Measurements from ENCODE around the gene GINS1. TPM values are rescaled to one million over a fixed set of nuclear protein-coding genes. Genes with fewer than 3 reads are reported as not detected.

Gene GINS1
- total and polyA plus RNA-seq, 2 of the 13 experiments (the other 11 are each of a cell fraction or from before 2014, with no cell fraction given), result 14.6 to 59.9 TPM

DNA sequence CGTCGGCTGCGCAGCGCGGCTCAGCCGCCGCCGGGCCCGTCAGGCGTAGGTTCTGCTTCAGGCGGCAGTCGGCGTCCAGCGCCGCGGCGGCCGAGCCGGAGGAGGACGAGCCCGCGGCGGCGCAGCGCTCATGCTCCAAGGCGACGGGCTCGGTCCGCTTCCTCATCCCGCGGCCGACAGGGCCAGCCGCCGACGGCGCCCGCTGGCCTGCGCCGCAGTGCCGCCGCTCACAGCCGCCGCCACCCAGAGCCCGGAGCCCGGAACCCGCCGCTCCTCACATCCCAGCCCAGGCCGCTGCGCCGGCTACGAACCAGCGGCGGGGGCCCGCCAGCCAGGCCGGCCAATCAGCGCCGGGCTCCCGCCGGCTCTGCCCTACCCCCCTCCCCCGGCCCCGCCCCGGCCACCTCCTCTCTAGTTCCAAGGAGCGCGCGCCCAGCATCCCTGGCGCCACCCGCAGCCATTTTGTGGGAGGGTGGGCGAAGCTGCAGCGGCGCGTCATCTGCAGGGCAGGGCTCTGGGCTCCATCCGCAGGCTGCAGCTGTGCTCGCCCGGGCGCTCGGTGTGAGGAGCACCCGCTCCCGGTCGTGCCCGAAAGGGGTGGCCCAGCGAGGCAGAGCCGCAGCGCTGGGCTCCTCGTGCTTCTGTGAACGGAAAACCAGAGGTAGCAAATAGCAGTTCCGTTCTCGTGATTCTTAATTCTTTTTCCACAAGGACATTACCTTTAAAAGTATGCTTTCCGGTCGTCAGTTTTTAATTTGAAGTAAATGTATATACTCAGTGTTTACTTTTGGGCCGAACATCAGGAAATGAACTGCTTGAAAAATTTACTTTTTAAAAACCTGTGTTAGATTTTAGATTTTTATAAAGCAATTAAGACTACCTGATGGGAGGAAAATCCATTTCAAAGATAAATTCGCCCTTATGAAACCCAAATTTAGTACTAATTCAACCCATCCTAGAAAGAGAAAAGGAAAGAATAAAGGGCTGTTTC lies 16.6 kb upstream of the GINS1 start, which contains the start of gene ABHD12 (continued):
- TF ChIP-seq, protein P1, sequence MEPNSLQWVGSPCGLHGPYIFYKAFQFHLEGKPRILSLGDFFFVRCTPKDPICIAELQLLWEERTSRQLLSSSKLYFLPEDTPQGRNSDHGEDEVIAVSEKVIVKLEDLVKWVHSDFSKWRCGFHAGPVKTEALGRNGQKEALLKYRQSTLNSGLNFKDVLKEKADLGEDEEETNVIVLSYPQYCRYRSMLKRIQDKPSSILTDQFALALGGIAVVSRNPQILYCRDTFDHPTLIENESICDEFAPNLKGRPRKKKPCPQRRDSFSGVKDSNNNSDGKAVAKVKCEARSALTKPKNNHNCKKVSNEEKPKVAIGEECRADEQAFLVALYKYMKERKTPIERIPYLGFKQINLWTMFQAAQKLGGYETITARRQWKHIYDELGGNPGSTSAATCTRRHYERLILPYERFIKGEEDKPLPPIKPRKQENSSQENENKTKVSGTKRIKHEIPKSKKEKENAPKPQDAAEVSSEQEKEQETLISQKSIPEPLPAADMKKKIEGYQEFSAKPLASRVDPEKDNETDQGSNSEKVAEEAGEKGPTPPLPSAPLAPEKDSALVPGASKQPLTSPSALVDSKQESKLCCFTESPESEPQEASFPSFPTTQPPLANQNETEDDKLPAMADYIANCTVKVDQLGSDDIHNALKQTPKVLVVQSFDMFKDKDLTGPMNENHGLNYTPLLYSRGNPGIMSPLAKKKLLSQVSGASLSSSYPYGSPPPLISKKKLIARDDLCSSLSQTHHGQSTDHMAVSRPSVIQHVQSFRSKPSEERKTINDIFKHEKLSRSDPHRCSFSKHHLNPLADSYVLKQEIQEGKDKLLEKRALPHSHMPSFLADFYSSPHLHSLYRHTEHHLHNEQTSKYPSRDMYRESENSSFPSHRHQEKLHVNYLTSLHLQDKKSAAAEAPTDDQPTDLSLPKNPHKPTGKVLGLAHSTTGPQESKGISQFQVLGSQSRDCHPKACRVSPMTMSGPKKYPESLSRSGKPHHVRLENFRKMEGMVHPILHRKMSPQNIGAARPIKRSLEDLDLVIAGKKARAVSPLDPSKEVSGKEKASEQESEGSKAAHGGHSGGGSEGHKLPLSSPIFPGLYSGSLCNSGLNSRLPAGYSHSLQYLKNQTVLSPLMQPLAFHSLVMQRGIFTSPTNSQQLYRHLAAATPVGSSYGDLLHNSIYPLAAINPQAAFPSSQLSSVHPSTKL (CRISPR knock-in tag; IDR thresholded peaks at IDR 0.05), result peak; percentile 81
- TF ChIP-seq ZNF660 (CRISPR knock-in tag; IDR thresholded peaks at IDR 0.05; ENCODE audit: borderline replicate concordance, low read depth), result no peak
- TF ChIP-seq SP2 (CRISPR knock-in tag; IDR thresholded peaks at IDR 0.05), result no peak
- TF ChIP-seq, protein P2, sequence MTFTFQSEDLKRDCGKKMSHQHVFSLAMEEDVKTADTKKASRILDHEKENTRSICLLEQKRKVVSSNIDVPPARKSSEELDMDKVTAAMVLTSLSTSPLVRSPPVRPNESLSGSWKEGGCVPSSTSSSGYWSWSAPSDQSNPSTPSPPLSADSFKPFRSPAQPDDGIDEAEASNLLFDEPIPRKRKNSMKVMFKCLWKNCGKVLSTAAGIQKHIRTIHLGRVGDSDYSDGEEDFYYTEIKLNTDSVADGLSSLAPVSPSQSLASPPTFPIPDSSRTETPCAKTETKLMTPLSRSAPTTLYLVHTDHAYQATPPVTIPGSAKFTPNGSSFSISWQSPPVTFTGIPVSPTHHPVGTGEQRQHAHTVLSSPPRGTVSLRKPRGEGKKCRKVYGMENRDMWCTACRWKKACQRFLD (CRISPR knock-in tag; IDR thresholded peaks at IDR 0.05; ENCODE audit: borderline replicate concordance), result peak; percentile 49; the same call in 1 of the 2 replicates
- no peak for TF ChIP-seq ZNF367 (CRISPR knock-in tag; IDR thresholded peaks at IDR 0.05; ENCODE audit: borderline replicate concordance)
- TF ChIP-seq SRF (IDR thresholded peaks at IDR 0.05; ENCODE audit: low read depth, low read length), result peak; percentile 45; the same call in 1 of the 2 replicates
- TF ChIP-seq, protein P3, sequence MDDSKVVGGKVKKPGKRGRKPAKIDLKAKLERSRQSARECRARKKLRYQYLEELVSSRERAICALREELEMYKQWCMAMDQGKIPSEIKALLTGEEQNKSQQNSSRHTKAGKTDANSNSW (CRISPR knock-in tag; IDR thresholded peaks at IDR 0.05; ENCODE audit: borderline replicate concordance), result peak; percentile 32; the same call in 1 of the 2 replicates
- peak; percentile 81 for TF ChIP-seq RBM39 (IDR thresholded peaks at IDR 0.05; ENCODE audit: low read depth, low read length, poor library complexity, severe bottlenecking)
- TF ChIP-seq, protein P4, sequence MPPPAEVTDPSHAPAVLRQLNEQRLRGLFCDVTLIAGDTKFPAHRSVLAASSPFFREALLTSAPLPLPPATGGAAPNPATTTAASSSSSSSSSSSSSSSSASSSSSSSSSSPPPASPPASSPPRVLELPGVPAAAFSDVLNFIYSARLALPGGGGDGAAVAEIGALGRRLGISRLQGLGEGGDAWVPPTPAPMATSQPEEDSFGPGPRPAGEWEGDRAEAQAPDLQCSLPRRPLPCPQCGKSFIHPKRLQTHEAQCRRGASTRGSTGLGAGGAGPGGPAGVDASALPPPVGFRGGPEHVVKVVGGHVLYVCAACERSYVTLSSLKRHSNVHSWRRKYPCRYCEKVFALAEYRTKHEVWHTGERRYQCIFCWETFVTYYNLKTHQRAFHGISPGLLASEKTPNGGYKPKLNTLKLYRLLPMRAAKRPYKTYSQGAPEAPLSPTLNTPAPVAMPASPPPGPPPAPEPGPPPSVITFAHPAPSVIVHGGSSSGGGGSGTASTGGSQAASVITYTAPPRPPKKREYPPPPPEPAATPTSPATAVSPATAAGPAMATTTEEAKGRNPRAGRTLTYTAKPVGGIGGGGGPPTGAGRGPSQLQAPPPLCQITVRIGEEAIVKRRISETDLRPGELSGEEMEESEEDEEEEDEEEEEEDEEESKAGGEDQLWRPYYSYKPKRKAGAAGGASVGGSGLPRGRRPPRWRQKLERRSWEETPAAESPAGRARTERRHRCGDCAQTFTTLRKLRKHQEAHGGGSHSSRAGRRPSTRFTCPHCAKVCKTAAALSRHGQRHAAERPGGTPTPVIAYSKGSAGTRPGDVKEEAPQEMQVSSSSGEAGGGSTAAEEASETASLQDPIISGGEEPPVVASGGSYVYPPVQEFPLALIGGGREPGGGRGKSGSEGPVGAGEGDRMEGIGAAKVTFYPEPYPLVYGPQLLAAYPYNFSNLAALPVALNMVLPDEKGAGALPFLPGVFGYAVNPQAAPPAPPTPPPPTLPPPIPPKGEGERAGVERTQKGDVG (CRISPR knock-in tag; IDR thresholded peaks at IDR 0.05; ENCODE audit: borderline replicate concordance), result no peak; the same call in 1 of the 2 replicates
- TF ChIP-seq ZNF101 (CRISPR knock-in tag; IDR thresholded peaks at IDR 0.05; ENCODE audit: borderline replicate concordance, low read depth), result peak; percentile 87; the same call in 1 of the 2 replicates
- TF ChIP-seq, protein P5, sequence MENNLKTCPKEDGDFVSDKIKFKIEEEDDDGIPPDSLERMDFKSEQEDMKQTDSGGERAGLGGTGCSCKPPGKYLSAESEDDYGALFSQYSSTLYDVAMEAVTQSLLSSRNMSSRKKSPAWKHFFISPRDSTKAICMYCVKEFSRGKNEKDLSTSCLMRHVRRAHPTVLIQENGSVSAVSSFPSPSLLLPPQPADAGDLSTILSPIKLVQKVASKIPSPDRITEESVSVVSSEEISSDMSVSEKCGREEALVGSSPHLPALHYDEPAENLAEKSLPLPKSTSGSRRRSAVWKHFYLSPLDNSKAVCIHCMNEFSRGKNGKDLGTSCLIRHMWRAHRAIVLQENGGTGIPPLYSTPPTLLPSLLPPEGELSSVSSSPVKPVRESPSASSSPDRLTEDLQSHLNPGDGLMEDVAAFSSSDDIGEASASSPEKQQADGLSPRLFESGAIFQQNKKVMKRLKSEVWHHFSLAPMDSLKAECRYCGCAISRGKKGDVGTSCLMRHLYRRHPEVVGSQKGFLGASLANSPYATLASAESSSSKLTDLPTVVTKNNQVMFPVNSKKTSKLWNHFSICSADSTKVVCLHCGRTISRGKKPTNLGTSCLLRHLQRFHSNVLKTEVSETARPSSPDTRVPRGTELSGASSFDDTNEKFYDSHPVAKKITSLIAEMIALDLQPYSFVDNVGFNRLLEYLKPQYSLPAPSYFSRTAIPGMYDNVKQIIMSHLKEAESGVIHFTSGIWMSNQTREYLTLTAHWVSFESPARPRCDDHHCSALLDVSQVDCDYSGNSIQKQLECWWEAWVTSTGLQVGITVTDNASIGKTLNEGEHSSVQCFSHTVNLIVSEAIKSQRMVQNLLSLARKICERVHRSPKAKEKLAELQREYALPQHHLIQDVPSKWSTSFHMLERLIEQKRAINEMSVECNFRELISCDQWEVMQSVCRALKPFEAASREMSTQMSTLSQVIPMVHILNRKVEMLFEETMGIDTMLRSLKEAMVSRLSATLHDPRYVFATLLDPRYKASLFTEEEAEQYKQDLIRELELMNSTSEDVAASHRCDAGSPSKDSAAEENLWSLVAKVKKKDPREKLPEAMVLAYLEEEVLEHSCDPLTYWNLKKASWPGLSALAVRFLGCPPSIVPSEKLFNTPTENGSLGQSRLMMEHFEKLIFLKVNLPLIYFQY (CRISPR knock-in tag; IDR thresholded peaks at IDR 0.05; ENCODE audit: borderline replicate concordance), result no peak; the same call in 1 of the 2 replicates
- TF ChIP-seq HDAC2 (CRISPR knock-in tag; IDR thresholded peaks at IDR 0.05), result peak; percentile 76; the same call in 1 of the 2 replicates

All from HepG2 (cell line).